ENCODE results near the gene BTBD6.

Gene BTBD6

GRCh38 chr14:105204931-105205672 is 43.2 kb upstream of the BTBD6 start:
- Histone ChIP-seq H3K27me3 (no peaks in the 10 kb centered on the region), H3K4me3 (ENCODE audit: low read depth, low read length) (no peak overlapping the region), H3K36me3 (peaks cover 7% of the 10 kb centered on the region), H3K4me1 (peaks cover 27% of the 10 kb centered on the region), H3K9me3 (no peaks in the 10 kb centered on the region)
- TF ChIP-seq CTCF (IDR thresholded peaks at IDR 0.05; ENCODE audit: low read depth, low read length), result no peak
- no peak for DNase-seq

- Histone ChIP-seq H3K4me1 (peaks cover 27% of the 10 kb centered on the region), H3K36me3 (peaks cover 9% of the 10 kb centered on the region), H3K27me3 (no peaks in the 10 kb centered on the region), H3K9me3 (no peaks in the 10 kb centered on the region), H3K4me3 (ENCODE audit: low read depth, low read length) (no peak overlapping the region)
- DNase-seq, result no peak
- TF ChIP-seq CTCF (IDR thresholded peaks at IDR 0.05; ENCODE audit: low read depth, low read length), result no peak
Observed at GRCh38 chr14:105205673-105206208, 42.6 kb upstream of the BTBD6 start.

GRCh38 chr14:105206873-105207272 is 41.5 kb upstream of the BTBD6 start:
- TF ChIP-seq CTCF (IDR thresholded peaks at IDR 0.05; ENCODE audit: low read depth, low read length), result no peak

GRCh38 chr14:105207460-105207901 is 40.9 kb upstream of the BTBD6 start:
- peaks cover 9% of the 10 kb centered on the region for H3K36me3 ChIP-seq
- no peak for DNase-seq
- no peak overlapping the region for H3K4me3 ChIP-seq (ENCODE audit: low read depth, low read length)
- no peaks in the 10 kb centered on the region for H3K27me3 ChIP-seq
- TF ChIP-seq CTCF (IDR thresholded peaks at IDR 0.05; ENCODE audit: low read depth, low read length), result peak; percentile 5; the same call in 1 of the 2 replicates
- peaks cover 19% of the 10 kb centered on the region for H3K4me1 ChIP-seq
- no peaks in the 10 kb centered on the region for H3K9me3 ChIP-seq

More at GRCh38 chr14:105206873-105207272, 41.5 kb upstream of the BTBD6 start:
- Histone ChIP-seq H3K9me3 (no peaks in the 10 kb centered on the region), H3K4me1 (peaks cover 21% of the 10 kb centered on the region), H3K36me3 (peaks cover 9% of the 10 kb centered on the region), H3K27me3 (no peaks in the 10 kb centered on the region), H3K4me3 (ENCODE audit: low read depth, low read length) (no peak overlapping the region)
- DNase-seq, result no peak

- H3K4me3 ChIP-seq (ENCODE audit: low read depth, low read length), result no peak overlapping the region
- peaks cover 9% of the 10 kb centered on the region for H3K36me3 ChIP-seq
- H3K4me1 ChIP-seq, result peaks cover 18% of the 10 kb centered on the region
- DNase-seq, result no peak
- TF ChIP-seq CTCF (IDR thresholded peaks at IDR 0.05; ENCODE audit: low read depth, low read length), result no peak
- no peaks in the 10 kb centered on the region for H3K27me3 ChIP-seq
- H3K9me3 ChIP-seq, result no peaks in the 10 kb centered on the region
Observed at GRCh38 chr14:105207996-105208737, 40.2 kb upstream of the BTBD6 start.

GRCh38 chr14:105208738-105209075 is 39.6 kb upstream of the BTBD6 start:
- no peak for TF ChIP-seq CTCF (IDR thresholded peaks at IDR 0.05; ENCODE audit: low read depth, low read length)
- peaks cover 9% of the 10 kb centered on the region for H3K36me3 ChIP-seq
- peaks cover 16% of the 10 kb centered on the region for H3K4me1 ChIP-seq
- DNase-seq, result no peak
- H3K9me3 ChIP-seq, result no peaks in the 10 kb centered on the region
- H3K27me3 ChIP-seq, result no peaks in the 10 kb centered on the region
- no peak overlapping the region for H3K4me3 ChIP-seq (ENCODE audit: low read depth, low read length)

Data from BE2C (cell line).